ENCODE results near the gene CLSTN2.

The CLSTN2 gene

DNA sequence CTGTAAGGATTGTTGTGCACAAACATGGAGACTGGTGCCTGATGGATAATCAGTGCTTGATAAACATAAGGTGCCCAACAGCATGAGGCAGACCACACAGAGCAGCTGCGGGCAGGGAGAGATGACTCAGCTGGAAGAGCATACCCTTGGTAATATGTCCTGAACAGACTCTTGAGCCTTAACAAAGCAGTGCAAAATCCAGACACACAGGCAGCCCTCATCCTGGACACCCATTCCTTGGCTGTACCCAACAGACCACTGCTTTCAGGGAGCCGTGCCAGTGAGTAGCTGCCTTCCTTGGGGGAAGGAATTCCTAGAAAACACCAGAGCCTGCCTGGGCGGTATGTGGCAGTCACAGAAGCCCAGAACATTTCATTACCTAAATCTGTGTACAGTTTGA is 156.2 kb downstream of the CLSTN2 start:
- in situ Hi-C loops (cut with HindIII; ENCODE audit: low sequenced_read_pairs): no loop called here

DNA sequence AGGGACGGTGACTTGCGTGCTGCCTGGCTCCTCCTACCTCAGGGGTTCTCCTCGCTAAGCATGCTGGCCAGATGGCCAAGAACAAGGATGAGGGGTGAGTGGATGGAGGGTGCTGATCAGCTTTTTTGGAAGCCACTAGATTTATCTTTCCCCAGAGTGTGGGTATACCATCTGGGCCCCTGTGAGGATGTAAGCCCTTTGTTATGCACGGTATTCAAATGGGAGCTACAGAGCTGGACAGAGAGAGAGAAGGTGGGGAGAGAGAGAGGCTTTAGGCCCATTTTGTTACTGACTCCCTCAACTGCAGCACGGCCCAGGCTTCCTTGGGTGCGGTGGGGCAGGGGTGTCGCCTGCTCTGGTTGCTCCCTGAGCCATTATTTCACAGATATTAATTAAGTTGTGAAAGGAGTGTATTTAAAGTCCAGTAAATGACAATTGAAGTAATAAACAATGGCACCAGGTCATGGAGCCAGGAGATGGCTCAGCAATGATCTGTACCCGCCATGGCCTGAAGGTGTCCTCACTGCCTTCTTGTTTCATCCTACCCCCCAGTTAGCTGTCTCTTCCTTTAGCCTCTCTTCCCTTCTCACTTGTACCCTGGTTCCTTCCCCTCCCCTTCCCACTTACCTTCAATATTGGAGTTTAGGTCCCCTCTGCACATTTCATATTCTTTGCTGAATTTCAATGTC is 158.0 kb downstream of the CLSTN2 start:
- in situ Hi-C loops (cut with HindIII; ENCODE audit: low sequenced_read_pairs): no loop called here

DNA sequence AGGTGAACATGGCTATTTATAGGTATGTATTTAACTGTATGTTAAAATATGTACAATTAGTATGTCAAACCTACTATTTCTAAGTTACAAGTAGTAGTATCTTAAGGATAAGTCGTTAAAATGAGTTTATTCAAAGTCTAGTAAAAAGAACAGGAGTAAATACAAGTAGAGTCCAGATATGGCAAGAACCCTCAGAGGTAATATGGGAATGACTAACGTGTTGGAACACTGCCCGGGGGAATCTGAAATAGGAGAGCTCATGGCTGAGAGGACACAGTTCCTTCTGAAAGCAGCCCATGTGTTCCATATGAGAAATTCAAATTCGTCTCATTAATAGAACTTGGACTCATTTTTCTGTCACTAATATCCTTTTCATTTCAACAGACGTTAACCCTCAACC is 158.8 kb downstream of the CLSTN2 start:
- in situ Hi-C loops (cut with HindIII; ENCODE audit: low sequenced_read_pairs): no loop called here

DNA sequence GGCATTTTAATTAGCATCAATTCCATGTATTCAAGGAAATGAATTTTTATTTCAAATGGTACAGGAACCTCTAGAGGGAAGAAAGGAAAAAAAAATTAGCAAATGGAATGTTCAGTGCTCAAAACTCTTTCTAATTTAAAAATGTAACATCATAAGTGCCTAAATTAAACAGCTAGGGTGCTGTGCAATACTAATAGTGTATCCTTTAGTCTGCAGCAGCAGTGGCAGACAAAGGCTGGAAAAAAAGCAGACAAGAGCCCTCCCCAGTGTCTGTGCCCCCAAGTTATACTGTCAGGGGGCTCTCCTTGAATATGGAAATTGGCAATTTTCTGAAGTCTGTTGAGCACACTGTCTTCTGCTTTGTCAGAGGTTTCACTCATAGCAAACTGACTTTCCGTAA is 159.5 kb downstream of the CLSTN2 start:
- in situ Hi-C loops (cut with HindIII; ENCODE audit: low sequenced_read_pairs): no loop called here

DNA sequence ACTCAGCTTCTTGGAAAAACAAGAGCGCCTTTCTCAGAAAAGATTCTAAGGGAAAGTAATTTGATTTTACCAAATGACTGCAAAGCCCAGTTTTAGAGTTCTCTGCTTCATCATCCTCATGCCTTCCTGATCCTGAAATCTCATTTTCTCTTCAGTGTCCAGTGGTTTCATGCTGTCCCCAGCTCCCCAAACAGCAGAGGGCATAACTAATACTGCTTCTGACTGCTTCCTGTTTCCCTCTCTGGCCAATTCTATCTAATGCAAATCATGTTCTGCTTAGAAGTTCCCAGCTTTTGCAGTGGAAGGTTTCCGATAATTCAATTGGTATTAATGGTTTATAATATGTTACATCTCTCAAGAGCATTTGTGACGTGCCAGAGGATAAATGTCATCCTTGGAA is 161.1 kb downstream of the CLSTN2 start:
- in situ Hi-C loops (cut with HindIII; ENCODE audit: low sequenced_read_pairs): no loop called here

DNA sequence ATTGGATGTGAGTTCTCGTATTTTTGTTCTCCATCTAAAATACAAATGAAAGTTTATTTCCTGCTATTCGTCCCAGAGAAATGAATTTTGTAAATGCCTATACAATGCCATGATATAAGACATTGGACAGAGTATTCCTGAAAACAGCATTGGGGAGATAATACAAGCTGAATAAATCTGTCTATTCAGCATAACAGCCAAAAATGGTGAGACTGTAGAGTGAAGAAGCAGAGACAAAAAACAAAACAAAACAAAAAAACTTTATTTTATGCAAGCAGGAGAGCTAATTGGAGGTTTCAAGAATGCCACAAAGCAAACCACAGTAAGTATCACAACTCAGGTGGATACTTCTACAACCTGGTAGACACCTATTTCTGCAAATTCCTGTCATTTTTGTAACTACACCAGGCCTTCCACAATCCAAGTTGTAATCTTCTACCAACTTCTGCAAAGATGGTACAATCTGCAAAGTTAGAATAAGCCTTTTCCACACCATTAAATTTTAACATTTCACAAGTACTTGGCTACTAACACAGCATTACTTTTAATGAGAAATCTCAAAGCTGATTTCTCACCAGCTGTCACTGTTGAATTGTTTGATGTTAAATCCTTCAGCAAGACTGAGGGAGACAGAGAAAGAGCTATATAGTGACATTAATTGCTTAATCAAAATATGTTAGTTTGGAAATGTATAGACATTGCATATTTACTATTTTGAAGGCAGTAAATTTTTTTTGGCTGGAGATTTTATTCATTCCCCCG is 163.1 kb downstream of the CLSTN2 start:
- in situ Hi-C loops (cut with HindIII; ENCODE audit: low sequenced_read_pairs): no loop called here

DNA sequence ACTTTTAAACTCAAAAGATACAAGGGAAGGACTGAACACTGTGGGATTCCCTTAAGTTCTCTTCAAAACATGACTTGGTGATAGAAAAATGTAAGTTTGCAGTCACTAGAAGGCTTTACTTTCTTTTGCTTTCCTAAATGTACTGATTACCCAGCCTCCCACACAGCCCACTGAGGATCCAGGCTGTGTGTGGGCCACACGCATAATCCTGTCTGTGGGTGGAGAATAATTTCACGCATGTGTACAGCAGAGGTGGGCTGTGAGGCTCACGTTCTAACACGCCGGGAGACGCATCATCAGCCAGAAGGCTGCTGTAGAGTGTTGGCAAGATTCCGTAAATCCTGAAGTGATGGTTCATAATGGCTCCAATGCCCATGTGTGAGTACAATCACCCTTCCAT is 165.5 kb downstream of the CLSTN2 start:
- in situ Hi-C loops (cut with HindIII; ENCODE audit: low sequenced_read_pairs): no loop called here

DNA sequence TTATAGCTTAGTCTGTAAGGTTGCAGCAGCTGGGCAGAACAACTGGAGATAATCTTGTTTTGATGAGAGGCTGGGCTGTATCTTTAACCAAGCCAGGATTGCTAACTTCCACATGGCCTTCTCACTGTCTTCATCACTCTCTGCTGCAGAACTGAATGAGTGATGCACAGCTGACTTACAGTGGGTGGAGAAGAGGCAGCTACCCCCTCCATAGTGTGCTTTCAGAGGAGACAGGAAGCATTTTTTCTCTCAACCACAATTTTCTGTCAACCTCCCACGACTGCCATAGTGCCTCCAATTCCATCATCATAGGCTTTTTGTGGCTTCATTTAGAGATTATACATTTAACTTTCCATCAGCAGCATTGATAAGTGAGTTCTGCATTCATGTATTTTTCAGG is 168.2 kb downstream of the CLSTN2 start:
- in situ Hi-C loops (cut with HindIII; ENCODE audit: low sequenced_read_pairs): no loop called here

DNA sequence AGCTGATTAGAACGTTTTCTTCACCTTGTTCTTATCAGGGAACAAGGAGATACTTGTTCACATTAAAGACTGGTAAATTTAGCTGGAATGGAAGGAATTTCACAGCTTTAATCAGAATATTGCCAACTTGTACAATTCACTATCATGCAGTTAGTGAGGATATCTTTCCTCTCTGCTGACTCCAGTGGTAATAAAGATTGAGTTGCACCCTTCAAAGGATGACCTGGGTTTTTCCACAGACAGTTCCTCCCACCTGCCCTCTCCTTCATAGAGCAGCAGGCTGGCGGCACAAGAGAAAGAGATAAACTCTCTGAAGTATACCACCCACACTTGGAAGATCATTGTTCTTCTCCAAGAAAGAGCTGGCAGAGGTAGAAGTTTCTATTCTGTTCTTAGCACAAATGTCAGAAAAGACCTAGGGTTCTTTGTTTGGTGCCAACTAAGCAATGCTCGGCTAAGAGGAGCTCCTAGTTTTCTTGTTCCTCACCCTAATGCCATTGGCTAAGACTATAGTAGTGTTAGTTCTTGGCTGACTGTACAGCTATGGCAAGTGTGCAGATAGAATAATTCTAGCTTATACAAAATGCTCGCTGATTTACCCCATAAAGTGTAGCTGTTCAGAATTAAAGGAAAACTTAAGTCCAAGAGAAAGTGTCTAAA is 169.1 kb downstream of the CLSTN2 start:
- in situ Hi-C loops (cut with HindIII; ENCODE audit: low sequenced_read_pairs): no loop called here

DNA sequence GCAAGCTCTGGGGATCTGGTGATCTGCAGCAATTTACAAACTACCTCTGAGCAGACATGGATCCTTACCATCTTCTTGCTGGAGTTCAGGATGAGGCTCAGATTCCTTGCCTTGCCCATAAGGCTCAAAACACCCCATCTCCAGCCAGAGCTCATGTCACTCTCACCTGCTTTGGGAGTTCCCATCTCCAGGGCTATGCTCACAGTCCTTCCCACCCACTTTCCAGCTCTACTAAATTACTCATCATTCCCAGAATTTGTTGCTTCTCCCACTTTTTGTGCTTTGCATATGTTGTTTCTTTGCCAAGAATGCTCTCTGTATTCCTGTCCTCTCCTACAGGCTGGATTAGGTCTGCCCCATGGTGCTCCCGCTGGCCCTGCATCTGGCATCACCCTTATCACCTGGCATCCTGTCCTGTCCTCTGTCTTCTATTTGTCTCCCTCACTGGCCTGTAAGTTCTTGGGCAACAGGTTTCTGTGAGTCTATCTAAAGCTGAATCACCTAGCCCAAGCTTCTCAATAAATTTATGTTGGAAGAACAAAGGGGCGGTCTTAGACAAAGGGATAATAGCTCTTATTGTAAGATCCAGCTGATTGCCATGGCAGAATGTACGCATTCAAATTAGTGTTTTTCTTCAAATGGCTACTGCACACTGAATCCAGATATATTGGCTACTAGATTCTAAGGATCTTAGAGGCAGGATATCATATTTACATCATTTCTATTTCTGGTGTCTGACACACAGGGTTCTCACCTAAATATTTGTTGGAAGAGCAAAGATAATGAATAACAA is 179.2 kb downstream of the CLSTN2 start:
- in situ Hi-C loops (cut with HindIII; ENCODE audit: low sequenced_read_pairs): no loop called here

DNA sequence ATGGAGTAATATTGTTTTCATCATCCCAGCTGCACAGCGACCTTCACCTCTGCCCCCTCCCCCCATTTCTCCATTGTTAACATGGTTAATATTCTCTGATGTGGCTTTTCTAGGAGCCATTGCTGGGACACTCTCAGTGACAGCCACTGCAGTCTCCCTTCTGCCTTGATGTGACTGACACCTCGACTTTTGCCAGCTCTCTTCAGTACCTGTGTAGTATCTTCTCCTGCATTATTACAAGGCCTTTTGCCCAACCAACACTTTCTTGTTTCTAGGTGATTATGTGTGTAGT is 179.8 kb downstream of the CLSTN2 start:
- in situ Hi-C loops (cut with HindIII; ENCODE audit: low sequenced_read_pairs): no loop called here

DNA sequence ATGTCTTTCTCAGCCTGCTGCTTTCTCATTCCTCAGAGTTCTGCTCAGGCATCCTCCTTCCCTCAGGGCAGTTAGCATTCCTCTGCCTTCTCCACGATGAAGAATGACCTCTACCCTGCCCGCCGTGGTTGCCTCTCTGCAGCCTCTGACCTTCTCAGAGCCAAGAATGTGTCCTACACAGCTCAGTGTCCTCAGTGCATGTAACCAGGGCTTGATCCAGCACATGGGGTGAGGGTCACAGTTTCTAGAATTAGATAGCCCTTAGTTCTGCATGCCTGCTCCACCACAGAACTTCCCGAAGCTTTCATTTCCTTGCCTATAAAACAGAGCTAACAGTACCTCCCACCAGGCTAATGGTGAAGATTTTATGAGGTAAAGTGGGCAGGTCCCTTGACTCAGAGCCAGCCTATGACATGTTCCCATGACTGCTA is 182.1 kb downstream of the CLSTN2 start:
- in situ Hi-C loops (cut with HindIII; ENCODE audit: low sequenced_read_pairs): no loop called here

DNA sequence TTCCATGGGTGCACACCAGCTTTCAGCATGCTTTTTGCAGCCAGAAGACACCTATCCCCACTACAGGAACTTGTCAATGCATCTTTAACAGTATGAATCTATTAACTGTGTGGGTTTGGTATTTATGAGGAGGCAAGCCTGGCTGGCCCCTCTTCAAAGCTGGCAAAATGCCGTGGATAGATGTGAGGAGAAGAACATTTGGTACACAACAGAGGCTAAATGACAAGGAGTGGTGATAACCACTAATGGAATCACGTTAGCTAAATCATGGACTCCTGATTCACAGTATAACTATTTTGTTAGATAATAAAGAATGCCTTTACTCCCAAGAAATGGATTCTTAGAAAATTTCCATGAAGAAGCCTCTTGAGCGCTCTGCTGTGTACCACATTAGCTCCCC is 187.2 kb downstream of the CLSTN2 start:
- in situ Hi-C loops (cut with HindIII; ENCODE audit: low sequenced_read_pairs): no loop called here

DNA sequence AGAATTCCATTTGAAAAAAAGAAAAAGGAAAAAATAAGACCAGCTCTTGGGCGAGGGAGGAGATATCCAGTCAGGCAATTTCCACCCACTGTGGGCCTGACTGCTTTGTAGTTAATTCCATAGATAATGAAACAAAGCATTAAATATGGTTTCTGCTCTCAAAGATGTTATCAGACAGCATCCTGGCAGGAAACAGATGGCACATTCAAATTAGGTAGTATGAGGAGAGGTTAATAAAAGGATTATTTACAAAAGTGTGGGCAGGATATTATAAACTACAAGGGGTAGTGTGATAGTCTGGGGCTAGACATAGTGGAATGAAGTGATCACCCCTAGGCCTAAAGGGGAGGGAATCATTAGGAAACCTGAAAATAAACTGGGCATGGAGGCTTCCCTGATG is 193.2 kb downstream of the CLSTN2 start:
- in situ Hi-C loops (cut with HindIII; ENCODE audit: low sequenced_read_pairs): no loop called here

DNA sequence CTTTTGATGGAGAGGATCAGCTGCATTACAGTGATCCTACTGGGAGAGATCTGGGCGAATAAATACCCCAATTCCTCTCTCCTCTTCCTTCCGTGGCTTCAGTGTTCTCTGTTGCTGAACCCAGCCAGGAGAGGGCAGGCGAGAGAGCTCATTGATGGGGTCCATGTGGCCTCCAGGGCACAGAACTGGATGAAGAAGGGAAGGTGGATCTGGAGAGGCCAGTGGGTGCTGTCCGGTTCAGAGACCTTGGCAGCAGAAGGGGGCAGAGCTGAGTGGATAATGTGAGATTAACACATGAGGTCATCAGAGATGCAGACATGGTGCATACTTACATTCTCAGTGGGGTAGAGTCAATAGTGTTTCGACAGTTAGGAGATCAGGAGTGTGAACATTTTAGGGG is 193.6 kb downstream of the CLSTN2 start:
- in situ Hi-C loops (cut with HindIII; ENCODE audit: low sequenced_read_pairs): no loop called here

DNA sequence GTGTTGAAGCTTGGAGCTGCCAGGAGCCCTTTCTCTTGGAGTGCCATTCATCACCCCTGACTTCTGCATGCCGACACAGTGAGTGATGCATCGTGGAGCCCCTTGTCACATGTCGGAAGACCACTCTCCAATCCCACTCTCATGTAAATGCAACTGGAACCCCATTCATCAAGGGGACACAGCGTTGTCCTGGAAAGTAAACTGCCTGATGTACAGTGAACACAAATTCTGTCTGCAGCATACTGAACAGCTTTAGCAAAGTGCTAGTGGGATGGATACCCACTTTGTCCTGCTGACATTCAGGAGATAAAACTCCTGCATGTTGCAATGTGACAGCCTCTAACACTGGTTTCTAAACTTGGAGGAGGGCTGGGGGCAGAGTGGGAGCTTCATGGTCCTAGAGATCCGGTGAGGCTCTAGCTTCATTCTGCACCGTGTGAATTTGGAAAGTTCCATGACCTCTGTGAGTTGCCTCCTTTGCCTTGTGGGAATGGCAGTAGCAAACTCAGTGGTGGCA is 194.8 kb downstream of the CLSTN2 start:
- in situ Hi-C loops (cut with HindIII; ENCODE audit: low sequenced_read_pairs): no loop called here

DNA sequence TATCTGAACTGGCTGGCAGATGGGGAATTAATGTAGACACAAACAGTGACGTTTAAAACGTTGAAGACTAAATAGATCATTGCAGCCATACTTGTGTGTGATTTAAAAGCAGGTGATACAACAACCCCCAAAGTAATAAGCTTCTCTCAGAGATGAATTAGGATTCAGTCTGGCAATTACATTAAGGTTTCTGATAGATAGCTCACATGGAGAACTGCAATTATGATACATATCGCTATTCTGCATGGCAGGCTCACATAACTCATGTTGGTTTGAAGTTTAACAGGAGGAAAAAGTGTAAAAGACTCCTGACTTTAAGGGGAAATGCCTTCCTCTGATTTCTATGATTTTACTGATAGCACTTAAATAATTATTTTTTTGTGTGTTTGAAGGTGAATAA is 196.9 kb downstream of the CLSTN2 start:
- in situ Hi-C loops (cut with HindIII; ENCODE audit: low sequenced_read_pairs): no loop called here

DNA sequence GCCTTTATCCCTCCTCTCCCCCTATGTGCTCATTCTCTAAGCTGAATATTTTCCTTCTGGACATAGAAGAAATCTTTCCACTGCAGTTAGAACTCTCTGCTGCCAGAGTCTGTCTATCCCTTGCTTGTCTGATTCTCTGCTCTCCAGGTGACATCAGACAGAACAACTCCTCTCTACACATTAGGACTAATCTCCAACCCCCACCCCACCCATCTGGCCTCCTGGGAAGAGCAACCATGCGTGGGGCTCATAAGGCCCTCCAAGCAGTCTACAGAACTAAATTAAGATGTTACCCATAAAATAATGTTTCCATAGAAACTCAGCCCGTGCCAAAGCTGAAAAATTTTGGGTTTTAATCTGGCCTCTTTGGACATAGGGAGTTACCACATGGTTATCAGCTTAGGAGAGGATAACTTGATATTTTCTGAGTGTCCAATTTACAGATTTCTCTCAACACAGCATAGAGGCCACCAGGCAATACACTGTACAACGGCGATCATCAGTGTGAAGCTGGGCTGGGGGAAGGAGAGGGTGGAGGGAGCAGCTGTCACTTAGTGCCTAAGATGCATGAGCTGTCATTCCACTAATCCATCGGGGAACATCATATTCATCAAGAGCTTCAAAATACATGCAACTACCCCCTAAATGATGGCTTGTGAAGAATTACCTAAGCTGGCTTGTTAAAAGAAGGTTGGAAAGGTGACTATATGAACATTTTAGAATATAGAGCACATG is 199.4 kb downstream of the CLSTN2 start:
- in situ Hi-C loops (cut with HindIII; ENCODE audit: low sequenced_read_pairs): no loop called here

DNA sequence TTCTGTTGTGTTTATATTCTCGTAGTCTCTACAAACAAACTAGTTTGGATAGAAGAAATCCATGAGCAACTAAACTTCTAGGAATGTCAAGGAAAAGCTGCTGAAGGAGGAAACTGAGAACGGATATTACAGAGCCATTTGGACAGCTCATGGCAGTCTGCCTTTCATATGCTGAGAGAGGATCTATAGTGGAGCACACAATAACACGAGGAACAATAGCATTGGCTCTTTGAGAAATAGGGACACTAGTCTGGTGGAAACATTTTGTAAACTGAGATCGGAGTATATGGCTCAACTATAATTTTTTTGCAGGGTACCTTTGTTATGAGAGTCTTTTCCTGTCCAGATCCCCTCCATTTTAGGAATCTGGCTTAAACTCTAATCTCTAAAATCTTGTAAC is 200.5 kb downstream of the CLSTN2 start:
- in situ Hi-C loops (cut with HindIII; ENCODE audit: low sequenced_read_pairs): no loop called here

DNA sequence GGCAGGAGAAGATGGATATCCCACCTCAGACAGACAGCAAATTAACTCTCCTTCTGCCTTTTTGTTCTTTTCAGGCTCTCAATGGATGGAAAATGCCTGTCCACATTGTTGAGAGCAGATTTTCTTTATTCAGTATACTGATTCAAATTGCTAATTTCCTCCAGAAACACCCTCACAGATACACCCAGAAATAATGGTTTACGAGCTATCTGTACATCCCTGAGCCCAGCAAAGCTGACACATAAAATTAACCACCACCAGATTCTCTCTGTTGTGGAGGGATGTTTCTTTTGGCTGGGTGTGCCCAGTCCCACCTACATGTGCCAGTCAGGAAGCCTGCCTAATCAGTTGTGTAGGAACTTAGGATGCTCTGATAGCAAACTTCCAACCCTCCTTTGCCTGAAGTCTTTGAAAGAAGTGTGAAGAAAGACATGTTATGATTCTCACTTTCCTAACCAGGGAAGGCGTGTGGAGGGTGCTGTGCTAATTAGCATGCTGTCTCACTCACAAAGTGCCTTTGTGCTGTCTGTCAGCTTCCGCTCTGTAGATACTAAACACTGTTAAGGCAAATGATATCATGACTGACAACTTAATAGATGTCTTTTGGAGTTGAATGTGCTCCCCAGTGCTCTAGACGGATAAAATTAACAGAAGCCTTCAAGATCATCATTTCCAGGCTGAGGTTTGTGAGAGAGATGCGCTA is 208.5 kb downstream of the CLSTN2 start:
- in situ Hi-C loops (cut with HindIII; ENCODE audit: low sequenced_read_pairs): no loop called here

All from DLD1 (cell line).